ENCODE data around the gene SURF1. TPM values are rescaled to one million over a fixed set of nuclear protein-coding genes. Genes with fewer than 3 reads are reported as not detected.
A peak's percentile ranks its signal among the peaks of the same experiment; 100 is the strongest.

Gene SURF1
- total and polyA plus RNA-seq, 9 of the 15 experiments (the other 6 are each of a cell fraction or from before 2014, with no cell fraction given) = 16.1 to 31.3 (median 20.9) TPM

DNA sequence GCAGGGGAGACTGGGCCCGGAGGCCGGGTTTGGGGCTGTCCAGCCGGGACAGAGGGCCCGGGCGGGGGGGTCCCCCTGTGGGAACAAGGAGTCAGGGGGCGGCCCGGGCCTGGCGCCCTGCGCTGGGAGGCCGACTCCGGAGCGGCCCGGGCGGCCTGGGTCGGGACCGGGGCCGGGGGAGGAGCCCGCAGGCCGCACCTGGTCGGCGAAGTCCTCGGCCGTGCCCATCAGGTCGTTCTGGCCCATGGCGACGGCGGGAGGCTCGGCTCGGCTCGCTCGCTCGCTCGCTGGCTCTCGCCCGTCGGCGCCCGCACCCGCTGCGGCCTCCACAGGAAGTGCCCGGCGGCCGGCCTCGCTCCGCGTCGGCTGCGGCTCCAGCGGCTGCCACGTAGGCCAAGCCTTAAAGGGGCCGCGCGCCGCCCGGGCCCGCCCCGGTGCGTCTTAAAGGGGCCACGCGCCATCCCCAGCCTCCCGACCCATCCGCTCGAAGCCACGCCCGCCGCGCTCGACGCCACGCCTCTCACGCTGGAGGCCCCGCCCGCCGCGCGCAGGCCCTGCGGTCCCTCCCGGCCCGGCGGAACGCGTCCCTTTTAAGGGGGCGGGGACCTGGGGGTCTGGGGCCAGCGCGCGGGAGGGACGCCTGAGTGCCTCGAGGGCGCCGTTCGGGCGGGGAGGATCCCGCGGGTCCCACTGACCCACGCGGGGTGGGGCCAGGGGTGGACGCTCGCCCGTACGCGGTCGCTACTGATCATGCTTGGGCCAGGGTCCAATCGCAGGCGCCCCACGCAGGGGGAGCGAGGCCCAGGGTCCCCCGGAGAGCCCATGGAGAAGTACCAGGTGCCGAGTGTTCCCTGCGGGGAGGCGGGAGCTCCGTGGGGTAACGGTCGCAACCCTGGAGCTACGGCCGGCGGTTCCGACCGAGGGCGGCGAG is 19.7 kb upstream of the SURF1 start, which contains the start of the genes STKLD1 and SURF4 (continued):
- TF ChIP-seq TAF1 (IDR thresholded peaks at IDR 0.05; ENCODE audit: control insufficient read depth, extremely low read depth, insufficient read depth, low read length, severe bottlenecking) (peak; percentile 93), ZNF143 (CRISPR knock-in tag; IDR thresholded peaks at IDR 0.05) (0 out of 2 replicates have a peak, but pooled peaks have one; percentile 2), NBN (IDR thresholded peaks at IDR 0.05; ENCODE audit: low read depth) (no peak), KAT8 (IDR thresholded peaks at IDR 0.05; ENCODE audit: low read depth) (no peak), RBM34 (IDR thresholded peaks at IDR 0.05; ENCODE audit: borderline replicate concordance, insufficient read depth, low read length) (no peak), BRD9 (IDR thresholded peaks at IDR 0.05; ENCODE audit: low read depth, partially characterized antibody) (no peak), THRAP3 (IDR thresholded peaks at IDR 0.05; ENCODE audit: borderline replicate concordance) (no peak), SREBF2 (CRISPR knock-in tag; IDR thresholded peaks at IDR 0.05) (no peak), TCFL5 (CRISPR knock-in tag; conservative IDR thresholded peaks at IDR 0.05) (no peak), MEF2A (IDR thresholded peaks at IDR 0.05; ENCODE audit: control insufficient read depth, low read depth, low read length) (no peak), HNRNPH1 (optimal IDR thresholded peaks at IDR 0.05; ENCODE audit: low read depth, low read length) (no peak)
- TF ChIP-seq, protein P1, sequence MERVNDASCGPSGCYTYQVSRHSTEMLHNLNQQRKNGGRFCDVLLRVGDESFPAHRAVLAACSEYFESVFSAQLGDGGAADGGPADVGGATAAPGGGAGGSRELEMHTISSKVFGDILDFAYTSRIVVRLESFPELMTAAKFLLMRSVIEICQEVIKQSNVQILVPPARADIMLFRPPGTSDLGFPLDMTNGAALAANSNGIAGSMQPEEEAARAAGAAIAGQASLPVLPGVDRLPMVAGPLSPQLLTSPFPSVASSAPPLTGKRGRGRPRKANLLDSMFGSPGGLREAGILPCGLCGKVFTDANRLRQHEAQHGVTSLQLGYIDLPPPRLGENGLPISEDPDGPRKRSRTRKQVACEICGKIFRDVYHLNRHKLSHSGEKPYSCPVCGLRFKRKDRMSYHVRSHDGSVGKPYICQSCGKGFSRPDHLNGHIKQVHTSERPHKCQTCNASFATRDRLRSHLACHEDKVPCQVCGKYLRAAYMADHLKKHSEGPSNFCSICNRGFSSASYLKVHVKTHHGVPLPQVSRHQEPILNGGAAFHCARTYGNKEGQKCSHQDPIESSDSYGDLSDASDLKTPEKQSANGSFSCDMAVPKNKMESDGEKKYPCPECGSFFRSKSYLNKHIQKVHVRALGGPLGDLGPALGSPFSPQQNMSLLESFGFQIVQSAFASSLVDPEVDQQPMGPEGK (CRISPR knock-in tag; IDR thresholded peaks at IDR 0.05; ENCODE audit: borderline replicate concordance) = no peak
- TF ChIP-seq, protein P2, sequence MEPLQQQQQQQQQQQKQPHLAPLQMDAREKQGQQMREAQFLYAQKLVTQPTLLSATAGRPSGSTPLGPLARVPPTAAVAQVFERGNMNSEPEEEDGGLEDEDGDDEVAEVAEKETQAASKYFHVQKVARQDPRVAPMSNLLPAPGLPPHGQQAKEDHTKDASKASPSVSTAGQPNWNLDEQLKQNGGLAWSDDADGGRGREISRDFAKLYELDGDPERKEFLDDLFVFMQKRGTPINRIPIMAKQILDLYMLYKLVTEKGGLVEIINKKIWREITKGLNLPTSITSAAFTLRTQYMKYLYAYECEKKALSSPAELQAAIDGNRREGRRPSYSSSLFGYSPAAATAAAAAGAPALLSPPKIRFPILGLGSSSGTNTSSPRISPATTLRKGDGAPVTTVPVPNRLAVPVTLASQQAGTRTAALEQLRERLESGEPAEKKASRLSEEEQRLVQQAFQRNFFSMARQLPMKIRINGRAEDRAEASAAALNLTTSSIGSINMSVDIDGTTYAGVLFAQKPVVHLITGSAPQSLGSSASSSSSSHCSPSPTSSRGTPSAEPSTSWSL (CRISPR knock-in tag; IDR thresholded peaks at IDR 0.05; ENCODE audit: borderline replicate concordance) = no peak
- TF ChIP-seq, protein P3, sequence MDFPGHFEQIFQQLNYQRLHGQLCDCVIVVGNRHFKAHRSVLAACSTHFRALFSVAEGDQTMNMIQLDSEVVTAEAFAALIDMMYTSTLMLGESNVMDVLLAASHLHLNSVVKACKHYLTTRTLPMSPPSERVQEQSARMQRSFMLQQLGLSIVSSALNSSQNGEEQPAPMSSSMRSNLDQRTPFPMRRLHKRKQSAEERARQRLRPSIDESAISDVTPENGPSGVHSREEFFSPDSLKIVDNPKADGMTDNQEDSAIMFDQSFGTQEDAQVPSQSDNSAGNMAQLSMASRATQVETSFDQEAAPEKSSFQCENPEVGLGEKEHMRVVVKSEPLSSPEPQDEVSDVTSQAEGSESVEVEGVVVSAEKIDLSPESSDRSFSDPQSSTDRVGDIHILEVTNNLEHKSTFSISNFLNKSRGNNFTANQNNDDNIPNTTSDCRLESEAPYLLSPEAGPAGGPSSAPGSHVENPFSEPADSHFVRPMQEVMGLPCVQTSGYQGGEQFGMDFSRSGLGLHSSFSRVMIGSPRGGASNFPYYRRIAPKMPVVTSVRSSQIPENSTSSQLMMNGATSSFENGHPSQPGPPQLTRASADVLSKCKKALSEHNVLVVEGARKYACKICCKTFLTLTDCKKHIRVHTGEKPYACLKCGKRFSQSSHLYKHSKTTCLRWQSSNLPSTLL (IDR thresholded peaks at IDR 0.05) = no peak
- TF ChIP-seq, protein P4, sequence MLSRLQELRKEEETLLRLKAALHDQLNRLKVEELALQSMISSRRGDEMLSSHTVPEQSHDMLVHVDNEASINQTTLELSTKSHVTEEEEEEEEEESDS (CRISPR knock-in tag; IDR thresholded peaks at IDR 0.05) = no peak
- TF ChIP-seq, protein P5, sequence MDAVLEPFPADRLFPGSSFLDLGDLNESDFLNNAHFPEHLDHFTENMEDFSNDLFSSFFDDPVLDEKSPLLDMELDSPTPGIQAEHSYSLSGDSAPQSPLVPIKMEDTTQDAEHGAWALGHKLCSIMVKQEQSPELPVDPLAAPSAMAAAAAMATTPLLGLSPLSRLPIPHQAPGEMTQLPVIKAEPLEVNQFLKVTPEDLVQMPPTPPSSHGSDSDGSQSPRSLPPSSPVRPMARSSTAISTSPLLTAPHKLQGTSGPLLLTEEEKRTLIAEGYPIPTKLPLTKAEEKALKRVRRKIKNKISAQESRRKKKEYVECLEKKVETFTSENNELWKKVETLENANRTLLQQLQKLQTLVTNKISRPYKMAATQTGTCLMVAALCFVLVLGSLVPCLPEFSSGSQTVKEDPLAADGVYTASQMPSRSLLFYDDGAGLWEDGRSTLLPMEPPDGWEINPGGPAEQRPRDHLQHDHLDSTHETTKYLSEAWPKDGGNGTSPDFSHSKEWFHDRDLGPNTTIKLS (IDR thresholded peaks at IDR 0.05; ENCODE audit: borderline replicate concordance, low read depth) = peak; percentile 100
- TF ChIP-seq, protein P6, sequence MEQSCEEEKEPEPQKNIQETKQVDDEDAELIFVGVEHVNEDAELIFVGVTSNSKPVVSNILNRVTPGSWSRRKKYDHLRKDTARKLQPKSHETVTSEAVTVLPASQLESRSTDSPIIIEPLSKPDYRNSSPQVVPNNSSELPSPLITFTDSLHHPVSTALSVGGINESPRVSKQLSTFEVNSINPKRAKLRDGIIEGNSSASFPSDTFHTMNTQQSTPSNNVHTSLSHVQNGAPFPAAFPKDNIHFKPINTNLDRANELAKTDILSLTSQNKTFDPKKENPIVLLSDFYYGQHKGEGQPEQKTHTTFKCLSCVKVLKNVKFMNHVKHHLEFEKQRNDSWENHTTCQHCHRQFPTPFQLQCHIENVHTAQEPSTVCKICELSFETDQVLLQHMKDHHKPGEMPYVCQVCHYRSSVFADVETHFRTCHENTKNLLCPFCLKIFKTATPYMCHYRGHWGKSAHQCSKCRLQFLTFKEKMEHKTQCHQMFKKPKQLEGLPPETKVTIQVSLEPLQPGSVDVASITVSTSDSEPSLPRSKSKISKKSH (CRISPR knock-in tag; IDR thresholded peaks at IDR 0.05) = no peak
